SKM-1 treated with dmso at 0.1 percent for 144 hours (cell line): ENCODE results near the gene EML2.
"Not testable (repeated sequence)": the region's sequence is repeated elsewhere in the genome, so short reads cannot be mapped to it uniquely, and the experiment has no call there.

Experiments used
- DNase-seq: peaks from one replicate; lab custom pipeline; 2025; ENCODE audit not compliant: unreplicated experiment; lab: John Stamatoyannopoulos, UW

Gene EML2

DNA sequence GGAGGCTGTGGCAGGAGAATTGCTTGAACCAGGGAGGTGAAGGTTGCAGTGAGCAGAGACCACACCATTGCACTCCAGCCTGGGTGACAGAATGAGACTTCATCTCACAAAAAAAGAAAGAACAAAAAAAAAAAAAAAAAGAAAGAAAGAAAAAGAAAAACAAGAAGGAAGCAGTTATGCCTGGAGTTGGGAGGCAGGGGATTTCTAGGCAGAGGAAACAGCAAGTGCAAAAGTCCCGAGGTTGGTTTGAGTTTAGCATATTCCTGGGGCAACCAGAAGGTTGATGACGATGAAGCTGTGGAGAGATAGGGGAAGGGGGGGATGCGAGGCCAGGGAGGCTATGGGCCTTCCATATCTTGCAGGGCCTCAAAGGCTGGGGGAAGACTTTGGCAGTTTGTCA lies 11.5 kb upstream of the EML2 start:
- DNase-seq: no peak

DNA sequence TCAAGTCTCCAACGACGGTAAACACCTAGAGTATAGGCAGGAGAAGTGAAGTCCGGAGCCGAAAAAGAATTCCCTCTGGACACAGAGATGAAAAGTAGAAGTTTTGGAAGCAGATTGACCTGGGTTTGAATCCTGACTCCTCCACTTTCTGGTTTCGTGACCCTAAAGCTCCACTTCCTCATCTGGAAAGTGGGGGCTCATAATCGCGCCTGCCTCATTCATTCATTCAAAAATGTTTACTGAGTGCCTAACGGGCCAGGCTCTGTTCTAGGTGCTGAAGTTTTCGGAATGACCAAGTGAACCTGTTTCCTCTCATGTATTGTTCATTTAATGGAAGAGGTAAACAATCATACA lies 7.1 kb upstream of the EML2 start:
- no peak for DNase-seq

DNA sequence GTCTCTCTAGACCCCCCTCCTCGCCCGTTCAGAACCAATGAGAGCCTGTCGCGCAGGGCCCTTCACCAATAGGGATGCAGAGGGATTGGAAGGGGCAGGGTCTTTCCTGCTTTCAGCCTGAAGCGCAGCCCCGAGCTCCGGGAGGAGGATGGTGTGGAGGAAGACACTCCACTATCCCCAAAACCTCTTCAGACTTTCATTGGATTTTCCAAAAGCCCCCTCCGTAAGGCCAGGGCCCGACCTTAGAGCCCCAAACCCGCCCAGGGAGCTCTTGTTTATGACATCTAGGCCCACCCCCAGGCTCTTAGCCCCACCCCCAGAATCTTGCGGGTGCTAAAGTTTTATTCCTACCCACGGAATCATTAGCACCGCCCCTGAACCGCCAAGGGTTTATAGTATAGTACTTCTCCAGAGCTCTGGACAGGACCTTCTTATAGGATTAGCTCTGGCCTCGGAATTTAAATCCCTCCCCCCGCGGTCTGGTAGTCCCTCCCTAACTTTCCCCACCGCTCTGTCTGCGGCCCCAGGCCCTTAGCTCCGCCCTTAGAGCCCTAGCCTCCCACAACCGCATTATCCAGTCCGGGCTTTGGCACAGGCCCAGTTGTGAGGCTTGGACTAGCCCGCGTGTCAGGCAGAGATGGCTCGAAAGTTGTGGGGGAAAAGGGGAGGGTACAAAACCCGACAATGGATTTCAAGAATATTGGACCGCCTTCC lies 6.6 kb upstream of the EML2 start:
- peak; percentile 50 for DNase-seq

DNA sequence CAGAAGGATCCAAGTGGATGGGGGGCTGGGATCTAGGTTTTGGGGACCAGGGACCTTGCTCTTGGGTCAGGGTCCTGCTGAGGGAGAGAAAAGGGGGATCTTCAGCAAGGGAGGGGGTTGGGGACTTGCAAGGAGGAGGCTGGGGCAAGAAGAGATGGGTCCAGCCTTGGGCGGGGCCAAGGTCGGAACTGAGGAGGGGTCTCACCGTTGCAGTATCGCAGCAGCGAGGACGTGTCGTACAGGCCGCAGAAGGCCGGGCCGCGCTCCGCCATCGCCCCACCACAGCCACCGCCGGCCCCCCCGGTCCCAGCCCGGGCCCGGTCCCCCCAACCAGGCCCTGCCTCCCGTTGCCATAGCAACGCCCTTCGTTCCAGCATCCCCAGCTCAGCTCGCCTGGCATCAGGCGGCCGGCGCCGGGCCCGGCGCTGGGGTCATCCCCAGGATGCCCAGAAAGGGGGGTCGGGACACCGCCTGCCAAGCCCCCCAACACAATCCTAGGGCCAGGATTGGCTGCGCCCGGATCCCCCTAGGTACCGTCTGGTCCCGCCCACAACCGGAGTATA lies 6.0 kb upstream of the EML2 start:
- no peak for DNase-seq

DNA sequence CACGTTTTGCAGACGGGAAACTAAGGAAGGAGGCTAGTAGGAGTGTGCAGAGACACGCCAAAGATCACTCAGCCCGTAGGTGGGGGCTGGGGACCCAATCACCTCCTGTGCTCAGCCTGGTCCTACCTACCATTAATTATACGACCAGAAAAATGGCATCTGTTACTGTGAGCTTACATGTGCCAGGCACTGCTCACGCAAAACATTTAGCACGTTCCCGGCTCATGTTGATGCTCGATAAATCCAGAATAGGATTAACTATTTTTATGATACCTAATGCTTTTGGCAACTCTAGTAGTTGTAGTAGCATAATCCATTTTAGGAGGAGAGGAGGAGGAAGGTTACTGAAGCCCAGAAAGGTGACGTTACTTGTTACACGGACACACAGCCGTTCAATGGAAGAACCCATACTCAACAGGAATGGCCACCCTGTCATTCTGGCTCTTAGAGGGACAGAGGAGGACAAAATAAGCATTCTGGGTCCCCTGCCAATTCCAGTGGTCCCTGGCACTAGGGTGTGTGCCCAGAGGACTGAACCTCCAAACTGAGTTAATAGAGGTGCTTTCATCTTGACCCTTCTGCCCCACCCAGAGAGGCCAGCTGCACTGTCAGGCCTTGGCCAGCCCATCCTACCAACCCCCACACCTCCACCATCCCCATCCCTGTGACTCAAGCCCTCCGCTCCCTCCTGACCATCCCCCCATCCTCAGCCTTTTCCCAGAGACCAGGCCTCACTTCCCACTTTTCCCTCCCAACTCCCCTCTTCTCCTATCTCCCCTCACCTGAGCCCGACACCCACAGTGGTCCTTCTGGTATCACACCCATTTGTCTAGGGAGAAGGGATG lies 5.0 kb upstream of the EML2 start:
- no peak for DNase-seq

DNA sequence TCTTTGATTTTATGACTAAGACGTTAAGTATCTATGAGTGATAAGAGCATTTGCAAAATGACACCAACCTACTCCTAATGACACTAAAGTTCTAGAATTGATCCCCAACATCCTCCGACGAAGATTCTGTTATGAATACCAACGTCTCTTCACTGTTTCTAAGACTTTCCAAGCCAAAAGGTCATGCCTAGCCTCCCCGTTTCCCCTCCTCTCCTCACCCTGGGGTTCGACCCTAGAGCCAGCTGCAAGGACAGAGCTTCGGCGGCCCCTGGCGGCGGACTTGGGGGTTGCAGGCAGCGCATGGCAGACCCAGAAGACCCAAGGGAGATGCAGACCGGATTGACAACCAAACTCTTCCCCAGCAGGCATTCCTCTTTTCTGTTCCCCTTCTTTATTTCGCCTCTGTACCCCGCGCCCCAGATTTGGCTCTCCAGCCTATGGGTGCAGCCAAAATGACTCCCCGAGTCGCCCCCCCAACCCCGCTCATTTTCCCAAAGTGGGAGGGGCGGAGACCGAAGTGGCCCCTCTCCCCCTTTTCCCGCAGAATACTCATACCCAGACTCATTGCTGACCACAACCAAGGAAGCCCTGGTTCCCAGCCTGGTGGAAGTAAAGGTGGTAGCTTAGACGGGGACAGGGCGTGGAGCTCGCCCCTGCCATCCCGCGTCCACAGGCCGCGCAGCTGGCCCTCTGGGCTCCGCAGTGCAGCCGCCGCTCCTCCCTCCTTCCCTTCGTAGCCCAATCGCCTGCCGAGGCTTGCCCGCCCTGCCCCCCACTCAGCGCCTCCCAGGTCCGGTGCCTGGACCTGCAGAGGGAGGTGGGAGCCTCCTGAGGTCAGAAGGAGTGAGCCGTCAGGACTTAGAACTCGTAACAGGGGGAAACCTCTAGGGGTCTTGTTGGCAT lies 4.1 kb upstream of the EML2 start:
- DNase-seq: peak; percentile 57

DNA sequence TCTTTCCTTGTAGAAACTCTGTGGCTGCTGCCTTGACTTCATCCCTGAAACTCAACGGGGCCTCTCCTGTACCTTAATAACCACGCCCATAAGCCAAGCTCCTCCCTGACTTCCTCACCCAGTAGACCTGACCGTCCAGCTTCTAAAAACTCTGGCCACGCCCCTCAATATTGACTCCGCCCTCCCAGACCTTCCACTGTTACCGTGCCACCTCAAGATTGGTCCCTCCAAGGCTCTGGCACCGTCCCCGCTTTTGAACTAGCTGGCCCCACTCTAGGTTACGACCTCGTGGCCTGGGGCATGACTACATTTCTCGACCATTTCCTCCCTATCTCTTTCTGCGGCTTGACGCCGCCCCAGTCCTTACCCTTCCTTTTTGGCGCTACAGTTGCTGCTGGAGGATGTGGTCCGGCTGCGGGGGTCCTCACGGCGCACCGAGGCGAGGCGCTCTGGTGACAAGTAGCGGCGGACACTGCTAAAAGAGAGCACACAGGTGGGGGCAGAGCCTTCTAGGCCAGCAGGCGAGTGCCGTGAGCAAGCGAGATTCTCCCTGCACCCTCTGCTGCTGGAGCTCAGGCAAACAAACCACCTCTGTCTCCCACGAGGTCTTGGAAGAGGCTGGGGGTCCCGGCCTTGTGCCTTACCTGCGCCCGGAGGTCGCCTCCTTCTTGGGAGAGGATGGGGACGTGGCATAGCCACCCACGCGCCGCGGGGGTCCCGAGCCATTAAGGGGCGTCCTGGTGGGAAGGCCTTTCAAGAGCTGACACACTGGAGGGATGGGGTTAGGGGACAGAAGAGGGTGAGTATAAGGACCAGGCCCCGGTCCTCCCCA lies 2.3 kb upstream of the EML2 start:
- peak; percentile 81 for DNase-seq

DNA sequence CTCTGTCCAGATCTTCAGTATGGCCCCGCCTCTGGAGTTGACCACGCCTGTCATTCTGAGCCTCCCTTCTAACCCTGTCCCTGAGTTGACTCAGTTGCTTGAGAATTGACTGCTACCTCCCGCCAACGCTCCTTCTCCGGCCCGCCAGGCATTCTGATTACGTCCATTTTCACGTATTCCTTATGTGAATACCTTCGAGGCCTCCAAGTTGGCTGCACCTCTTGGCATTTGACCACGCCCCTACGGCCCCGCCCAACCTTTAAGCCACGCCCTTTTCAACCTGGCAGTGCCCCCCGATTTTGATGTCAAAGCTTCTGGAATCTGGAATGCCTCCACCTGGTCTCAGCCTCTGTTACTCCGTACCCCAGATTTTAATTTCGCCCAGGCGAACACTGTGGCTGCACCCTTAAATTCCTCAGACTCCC lies 1.7 kb upstream of the EML2 start:
- DNase-seq: no peak

DNA sequence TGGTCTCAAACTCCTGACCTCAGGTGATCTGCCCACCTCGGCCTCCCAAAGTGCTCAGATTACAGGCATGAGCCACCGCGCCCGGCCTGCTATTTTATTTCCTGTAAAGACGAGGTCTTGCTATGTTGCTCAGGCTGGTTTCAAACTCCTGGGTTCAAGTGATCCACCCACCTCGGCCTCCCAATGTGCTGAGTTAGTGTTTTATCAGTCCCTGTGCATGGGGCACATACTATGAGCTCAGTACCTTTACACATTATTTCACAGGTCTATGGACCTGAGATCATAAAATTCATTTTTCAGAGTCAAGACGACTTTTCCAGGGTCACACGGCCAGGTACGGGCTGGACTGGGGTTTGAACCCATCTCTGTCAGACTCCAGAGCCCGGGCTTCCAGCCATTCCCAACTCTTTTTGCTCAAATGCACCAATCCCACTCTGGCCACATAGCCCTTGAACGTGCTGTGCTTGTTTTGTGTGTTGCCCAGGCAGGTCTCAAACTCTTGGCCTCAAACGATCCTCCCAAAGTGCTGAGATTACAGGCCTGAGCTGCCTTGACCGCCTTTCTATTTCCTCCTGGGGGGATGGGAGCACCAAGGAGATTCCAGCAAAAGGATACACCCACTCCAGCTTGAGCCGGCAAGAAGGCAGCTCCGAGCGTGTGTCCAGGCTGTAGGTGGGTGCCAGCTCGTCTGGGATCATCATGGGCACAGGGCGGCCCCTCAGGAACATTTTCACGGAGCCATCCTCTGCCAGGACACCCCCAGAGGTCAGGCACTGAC lies 1.1 kb downstream of the EML2 start:
- DNase-seq: no peak

DNA sequence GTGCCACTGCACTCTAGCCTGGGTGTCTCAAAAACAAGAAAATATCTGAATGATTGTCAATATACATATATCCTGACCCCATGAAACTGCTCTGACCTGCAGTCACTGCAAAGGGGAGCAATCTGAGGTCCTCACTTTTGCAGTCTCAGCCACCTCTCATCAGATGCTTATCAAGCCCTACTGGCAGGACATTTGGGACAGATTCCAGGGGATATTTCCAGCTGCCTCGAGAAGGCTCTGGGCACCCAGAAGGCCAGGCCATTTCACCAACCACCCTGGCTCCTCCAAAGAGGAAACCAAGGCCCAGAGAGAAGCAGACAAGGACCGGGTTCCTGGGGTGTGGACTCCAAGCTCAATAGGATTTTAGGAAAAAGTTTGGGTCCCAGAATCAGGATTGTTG lies 2.3 kb downstream of the EML2 start:
- no peak for DNase-seq

DNA sequence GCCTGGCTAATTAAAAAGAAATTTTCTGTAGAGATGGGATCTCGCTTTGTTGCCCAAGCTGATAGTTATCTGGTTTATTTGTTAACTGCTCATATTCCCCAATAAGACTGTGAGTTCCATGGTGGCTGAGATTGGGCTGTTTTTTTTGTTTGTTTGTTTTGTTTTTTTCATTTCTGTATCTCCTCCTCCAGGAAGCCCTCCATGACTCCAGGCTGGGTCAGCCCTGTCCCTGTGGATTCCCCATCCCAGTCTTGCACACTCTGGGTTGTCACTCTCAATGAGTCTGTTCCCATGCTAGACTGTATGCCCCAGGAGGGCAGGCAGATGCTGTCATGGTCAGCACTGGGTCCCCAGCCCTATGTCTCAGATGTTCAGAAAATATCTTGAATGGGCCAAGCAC lies 2.9 kb downstream of the EML2 start:
- no peak for DNase-seq

DNA sequence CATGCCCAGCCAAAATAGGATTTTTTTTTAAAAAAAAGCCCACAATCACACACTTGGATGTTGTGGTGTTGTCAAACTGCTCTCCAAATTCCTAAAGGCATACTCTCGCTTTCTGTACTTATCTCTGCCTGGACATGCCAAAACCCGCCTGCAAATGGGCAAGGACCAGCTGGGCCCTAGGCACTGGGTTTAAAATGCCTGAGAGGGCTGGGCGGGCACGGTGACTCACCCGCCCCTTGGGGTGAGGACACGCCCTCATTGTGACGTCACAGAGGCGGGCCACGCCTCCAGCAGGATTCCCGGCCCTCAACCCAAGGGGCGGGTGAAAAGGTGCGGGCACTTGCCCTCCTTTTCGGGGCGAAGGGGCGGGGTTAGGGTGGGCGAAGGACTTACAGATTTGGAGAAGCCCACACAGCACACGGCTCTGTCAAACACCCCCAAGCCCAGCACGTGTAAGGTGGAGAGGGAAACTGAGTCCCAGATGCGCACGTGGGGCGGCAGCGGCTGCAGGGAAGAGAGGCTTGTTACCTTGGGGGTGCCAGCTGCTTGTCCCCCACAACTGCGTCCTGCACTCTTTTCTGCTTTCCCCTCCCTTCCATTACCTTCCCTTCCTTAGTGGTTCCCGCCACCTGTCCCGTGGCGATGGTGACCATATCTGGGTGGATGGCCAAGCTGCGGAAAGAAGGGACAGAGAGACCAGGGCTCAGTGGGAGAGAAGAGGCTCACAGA lies 6.6 kb downstream of the EML2 start:
- DNase-seq: no peak

DNA sequence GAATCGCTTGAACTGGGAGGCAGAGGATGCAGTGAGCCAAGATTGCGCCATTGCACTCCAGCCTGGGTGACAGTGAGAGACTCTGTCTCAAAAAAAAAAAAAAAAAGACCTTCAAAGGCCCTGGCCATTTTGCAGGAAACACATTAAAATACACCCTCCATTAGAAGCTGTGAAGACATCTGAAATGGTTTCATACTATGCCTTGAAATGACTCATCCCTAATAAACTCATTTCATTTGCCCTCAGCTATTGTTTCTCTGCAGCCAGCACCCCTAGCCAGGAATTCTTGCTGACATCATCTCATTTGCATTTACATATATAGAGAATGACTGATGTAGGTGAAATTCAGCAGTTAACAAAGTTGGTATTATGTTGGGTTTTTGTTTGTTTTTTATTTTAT lies 8.7 kb downstream of the EML2 start:
- DNase-seq: no peak

DNA sequence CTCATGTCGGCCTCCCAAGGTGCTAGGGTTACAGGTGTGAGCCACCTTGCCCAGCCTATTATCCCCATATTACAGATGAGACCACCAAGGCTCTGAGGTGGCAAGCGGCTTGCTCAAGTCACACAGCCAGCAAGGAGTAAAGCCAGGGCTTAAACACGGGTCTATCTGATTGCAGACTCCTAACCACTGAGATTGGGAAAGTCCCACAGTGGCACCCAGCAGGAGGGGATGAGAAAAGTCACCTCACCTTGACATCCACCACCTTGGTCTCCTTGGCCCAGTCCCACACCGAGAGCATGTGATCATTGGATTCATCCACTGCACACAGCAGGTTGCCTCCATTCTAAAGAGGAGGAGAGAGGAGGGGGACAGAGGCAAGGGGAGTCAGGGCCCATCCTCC lies 9.5 kb downstream of the EML2 start:
- DNase-seq: no peak

DNA sequence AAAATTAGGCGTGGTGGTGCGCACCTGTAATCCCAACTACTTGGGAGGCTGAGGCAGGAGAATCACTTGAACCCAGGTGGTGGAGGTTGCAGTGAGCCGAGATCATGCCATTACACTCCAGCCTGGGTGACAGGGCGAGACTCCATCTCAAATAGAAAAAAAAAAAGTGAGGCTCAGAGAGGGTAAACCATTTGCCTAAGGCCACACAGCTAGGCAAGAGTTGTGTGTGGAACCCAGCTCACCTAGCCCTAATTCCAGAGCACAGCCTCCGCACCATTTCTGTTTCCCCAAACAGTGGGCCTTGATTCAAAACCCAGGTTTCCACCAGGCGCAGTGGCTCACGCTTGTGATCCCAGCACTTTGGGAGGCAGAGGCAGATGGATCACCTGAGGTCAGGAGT lies 11.0 kb downstream of the EML2 start:
- not testable (repeated sequence) for DNase-seq

DNA sequence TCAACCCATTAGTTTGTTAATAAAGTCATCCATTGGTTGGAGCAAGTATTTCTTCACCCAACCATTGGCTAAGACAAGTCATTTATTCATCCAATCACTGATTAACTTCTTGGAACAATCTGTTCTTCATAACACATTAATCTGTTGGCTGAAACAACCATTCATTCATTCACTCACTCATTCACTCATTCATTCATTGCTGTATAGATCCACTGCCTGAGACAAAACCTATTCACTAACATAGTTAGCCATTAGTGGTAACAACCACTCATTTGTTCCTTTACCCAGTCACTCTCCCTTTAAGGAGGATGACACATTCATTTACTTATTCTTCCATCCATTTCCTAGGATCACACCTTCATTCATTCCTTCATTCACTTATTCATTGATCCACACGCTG lies 15.2 kb downstream of the EML2 start:
- DNase-seq: no peak

DNA sequence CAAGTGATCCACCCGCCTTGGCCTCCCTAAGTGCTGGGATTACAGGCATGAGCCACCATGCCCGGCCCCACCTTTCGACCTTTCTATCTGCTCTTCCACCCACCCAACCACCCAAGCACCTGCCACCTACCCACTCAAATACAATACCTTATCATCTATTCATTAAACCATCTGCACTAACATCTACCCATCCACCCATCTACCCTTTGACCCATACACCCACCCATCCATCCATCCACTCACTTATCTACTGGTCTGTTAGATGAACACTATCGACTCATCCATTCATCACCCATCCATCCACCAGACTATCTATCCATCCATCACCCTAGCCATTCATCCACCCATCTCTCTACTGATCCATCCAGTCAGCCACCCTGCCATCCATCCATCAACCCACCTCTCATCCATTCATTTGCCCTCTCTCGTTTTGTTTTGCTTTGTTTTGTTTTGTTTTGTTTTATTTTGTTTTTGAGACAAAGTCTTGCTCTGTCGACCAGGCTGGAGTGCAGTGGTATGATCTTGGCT lies 17.2 kb downstream of the EML2 start:
- no peak for DNase-seq

DNA sequence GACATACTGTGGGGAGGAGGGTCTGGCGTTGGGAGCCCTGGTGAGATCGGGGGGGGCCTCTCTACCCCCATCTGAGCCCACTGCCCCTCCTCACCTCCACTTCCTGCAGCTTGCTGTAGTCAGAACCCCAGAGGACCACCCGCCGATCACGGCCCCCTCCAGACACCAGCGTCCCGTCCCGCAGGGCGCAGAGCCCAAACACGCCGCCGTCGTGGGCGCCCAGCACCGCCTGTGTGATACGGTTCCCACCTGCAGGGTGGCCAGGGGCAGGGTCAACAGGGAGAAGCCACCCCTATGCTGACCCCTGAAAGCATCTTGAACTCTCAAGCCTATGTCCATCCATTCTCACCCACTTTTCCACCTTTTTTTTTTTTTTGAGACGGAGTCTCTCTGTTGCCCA lies 17.8 kb downstream of the EML2 start:
- DNase-seq: no peak

DNA sequence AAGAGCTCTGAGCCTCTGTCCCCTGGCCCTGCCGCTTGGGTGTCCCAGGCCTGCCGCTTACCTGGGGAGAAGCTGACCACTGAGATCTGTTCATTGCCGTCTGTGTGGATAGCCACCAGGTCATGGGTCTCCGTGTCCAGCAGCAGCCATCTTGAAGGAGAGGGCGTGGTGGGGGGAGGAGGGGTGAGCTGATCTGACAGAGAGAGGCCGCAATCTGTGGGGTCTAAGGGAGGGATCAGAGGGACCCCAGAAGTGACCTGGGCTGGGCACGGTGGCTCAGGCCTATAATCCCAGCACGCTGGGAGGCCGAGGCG lies 22.5 kb downstream of the EML2 start:
- no peak for DNase-seq
